Duodenal mucosa (tissue), 2 donors: Measurements from ENCODE around the gene SH3BP5L.
"Not testable (repeated sequence)": the region's sequence is repeated elsewhere in the genome, so short reads cannot be mapped to it uniquely, and the experiment has no call there.

Experiments
- H3K27ac ChIP-seq: one replicate; pipeline ENCODE4 v1.7.0; 2013; ENCODE audit warnings: low read depth, low read length
- H3K27me3 ChIP-seq, 2 donors: one replicate each; pipeline ENCODE4 v1.7.0; 2013; ENCODE audit warnings: low read length in 2 of 2, control low read depth in 1 of 2; ENCODE audit not compliant: insufficient read depth in 2 of 2, control insufficient read depth in 1 of 2
- H3K36me3 ChIP-seq, 2 donors: one replicate each; pipeline ENCODE4 v1.7.0; 2013; ENCODE audit warnings: low read length in 2 of 2, control low read depth in 1 of 2; ENCODE audit not compliant: insufficient read depth in 2 of 2, control insufficient read depth in 1 of 2
- H3K4me1 ChIP-seq, 2 donors: one replicate each; pipeline ENCODE4 v1.7.0; 2013; ENCODE audit warnings: low read length in 2 of 2, control low read depth in 1 of 2; ENCODE audit not compliant: insufficient read depth in 2 of 2, control insufficient read depth in 1 of 2
- H3K4me3 ChIP-seq, 2 donors: one replicate each; pipeline ENCODE4 v1.7.0; 2013; ENCODE audit warnings: low read length in 2 of 2, low read depth in 1 of 2
- H3K9ac ChIP-seq, 2 donors: one replicate each; pipeline ENCODE4 v1.7.0; 2013; ENCODE audit warnings: low read length in 2 of 2, low read depth in 1 of 2
- H3K9me3 ChIP-seq, 2 donors: one replicate each; pipeline ENCODE4 v1.7.0; 2013; ENCODE audit warnings: low read length in 2 of 2, control low read depth in 1 of 2; ENCODE audit not compliant: control insufficient read depth in 1 of 2

Gene SH3BP5L

DNA sequence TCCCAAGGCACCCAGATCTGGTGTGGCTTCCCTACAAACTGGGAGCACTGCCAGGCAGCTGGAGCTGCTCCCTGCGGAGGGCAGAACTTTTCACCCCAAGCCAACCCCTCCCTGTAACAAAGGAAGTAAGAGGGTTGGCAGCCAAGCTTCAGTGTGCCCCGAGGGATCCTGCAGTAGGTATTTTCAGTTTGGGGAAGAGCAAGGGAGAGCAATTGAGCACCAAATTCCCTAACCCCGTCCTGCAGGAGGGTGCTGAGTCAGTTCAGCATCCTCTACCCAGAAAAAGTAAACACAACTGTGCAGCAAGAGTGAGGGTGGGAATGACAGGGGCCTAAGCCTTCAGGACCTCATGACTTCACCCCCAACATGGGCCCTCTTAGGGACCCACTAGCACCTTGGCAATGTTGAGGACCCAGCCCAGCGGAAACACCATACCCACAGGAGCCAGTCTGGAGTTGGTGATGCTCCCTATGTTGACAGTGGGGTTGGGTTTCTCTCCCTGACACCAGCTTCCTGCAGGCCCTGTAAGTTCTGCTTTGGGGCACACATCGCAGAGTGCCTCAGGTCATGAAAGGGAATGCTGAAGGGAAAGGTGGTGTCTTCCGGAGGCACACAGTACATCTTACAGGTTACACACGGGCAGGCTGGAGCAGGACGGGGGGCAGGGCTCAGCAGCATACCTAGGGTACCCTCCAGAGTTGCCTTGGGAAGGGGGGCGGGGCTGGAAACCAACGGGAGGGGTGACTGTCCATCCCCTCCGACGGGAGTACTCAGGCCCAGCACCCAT is 14.8 kb downstream of the SH3BP5L start:
- Histone ChIP-seq H3K27me3 (no peaks in the 10 kb centered on the region), H3K9ac (no peak overlapping the region), H3K4me3 (no peak overlapping the region), H3K27ac (no peak overlapping the region), H3K36me3 (peaks cover 27 to 52% of the 10 kb centered on the region in 2 donors), H3K4me1 (peaks cover 22% of the 10 kb centered on the region in 2 donors), H3K9me3 (no peaks in the 10 kb centered on the region)

DNA sequence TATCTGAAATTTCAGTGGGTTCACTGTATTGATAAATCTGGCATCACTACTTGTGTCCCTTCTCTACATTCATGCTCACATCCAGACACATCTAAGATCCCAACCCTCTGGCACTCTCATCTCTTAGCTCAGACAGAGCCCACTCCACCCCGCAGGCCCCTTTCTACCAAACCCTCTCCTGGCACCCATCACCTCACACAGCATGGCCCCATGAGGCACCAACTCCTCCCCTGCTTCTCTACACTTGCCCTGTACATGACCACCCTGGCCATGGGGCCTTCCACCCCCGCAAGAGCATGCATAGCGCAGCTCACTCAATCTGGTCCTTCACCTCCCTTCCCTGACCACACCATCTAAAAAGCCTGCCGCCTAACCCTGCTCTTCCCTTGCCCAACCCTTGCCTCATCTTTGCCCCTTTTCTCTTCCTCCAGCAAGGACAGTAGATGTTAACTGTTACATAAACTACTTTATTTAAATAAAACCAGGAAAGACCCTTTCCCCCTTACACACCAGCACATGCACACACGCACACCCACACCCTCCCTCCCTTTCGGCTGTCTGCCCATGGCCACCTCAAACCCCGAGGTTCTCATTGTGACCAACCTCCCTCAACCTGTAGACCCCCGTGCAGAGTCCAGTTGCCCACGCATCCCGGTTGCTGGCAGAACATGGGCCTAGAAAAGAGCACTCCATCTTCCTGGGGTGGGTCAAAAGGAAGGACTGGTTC is 15.6 kb downstream of the SH3BP5L start:
- Histone ChIP-seq H3K36me3 (peaks cover 21 to 44% of the 10 kb centered on the region in 2 donors), H3K27me3 (no peaks in the 10 kb centered on the region), H3K9ac (no peak overlapping the region), H3K9me3 (no peaks in the 10 kb centered on the region), H3K4me3 (no peak overlapping the region), H3K27ac (no peak overlapping the region), H3K4me1 (peaks cover 29 to 30% of the 10 kb centered on the region in 2 donors)

DNA sequence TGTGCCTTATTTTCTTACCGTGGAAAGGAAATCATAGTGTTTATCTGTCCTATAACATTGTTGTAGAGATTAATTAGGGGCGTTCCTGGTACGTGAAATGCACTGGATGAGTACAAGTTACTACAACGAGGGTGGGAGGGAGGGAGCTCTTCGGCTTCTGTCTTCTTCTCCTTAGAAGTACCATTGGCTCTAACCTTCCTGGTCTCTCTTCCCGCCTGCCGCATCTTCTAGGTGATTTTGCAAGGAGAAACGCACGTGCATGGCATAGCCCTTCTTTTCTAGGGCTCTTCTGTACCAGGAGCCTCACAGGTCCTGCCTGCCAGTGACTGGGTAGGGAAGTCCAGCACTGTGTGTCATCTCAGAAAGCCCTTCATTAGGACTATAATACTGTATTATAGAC is 16.8 kb downstream of the SH3BP5L start:
- H3K27me3 ChIP-seq: no peaks in the 10 kb centered on the region
- peaks cover 11 to 31% of the 10 kb centered on the region in 2 donors for H3K36me3 ChIP-seq
- no peak overlapping the region for H3K27ac ChIP-seq
- no peaks in the 10 kb centered on the region for H3K9me3 ChIP-seq
- no peak overlapping the region for H3K9ac ChIP-seq
- peaks cover 40% of the 10 kb centered on the region in 2 donors for H3K4me1 ChIP-seq
- no peak overlapping the region for H3K4me3 ChIP-seq

DNA sequence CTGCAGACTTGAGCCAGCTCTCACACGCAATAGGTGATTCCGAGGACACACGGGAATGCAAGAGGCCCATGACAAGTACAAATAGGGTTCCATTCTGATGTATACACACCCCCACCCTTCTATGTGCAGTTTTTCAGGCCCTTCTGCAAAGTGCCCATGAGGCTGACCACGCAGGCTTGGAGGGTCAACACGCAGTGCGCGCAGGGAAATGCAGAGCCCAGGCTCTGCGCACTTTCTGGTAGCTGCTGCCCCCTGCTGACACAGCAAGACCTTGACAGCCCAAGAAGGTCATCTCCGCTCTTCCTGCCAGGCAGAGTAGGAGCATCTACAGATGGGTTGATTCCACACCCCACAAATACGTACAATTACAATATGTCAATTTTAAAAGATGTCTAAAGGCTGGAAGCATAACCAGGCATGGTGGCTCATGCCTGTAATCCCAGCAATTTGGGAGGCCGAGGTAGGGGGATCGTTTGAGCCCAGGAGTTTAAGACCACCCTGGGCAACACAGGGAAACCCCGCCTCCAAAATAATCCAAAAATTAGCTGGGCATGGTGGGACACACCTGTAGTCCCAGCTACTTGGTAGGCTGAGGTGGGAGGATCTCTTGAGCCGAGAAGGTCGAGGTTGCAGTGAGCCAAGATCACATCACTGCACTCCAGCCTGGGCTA is 18.5 kb downstream of the SH3BP5L start:
- Histone ChIP-seq H3K9me3 (no peaks in the 10 kb centered on the region), H3K4me3 (no peak overlapping the region), H3K27ac (no peak overlapping the region), H3K27me3 (no peaks in the 10 kb centered on the region), H3K36me3 (peaks cover 4 to 14% of the 10 kb centered on the region in 2 donors), H3K9ac (no peak overlapping the region), H3K4me1 (peaks cover 44 to 45% of the 10 kb centered on the region in 2 donors)

DNA sequence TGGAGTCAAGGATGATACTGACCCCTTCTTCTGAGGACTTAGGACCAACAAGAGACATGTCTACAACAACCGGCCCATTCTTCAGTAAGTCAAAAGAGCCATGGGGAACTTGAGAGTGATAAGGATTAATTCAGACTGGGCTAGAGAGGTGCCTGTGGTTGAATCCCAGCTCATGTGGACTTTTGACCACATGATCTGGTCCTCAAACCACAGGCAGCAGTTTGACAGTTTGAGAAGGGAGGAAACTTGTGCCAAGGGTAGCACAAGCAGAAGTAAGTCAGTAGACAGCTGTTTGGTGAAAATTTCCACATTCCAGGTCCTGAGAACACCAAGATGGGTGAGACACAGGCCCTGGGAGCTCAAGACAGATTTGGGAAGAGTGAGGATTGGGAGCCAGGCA is 19.8 kb downstream of the SH3BP5L start:
- Histone ChIP-seq H3K27ac (no peak overlapping the region), H3K9me3 (no peaks in the 10 kb centered on the region), H3K4me3 (no peak overlapping the region)

DNA sequence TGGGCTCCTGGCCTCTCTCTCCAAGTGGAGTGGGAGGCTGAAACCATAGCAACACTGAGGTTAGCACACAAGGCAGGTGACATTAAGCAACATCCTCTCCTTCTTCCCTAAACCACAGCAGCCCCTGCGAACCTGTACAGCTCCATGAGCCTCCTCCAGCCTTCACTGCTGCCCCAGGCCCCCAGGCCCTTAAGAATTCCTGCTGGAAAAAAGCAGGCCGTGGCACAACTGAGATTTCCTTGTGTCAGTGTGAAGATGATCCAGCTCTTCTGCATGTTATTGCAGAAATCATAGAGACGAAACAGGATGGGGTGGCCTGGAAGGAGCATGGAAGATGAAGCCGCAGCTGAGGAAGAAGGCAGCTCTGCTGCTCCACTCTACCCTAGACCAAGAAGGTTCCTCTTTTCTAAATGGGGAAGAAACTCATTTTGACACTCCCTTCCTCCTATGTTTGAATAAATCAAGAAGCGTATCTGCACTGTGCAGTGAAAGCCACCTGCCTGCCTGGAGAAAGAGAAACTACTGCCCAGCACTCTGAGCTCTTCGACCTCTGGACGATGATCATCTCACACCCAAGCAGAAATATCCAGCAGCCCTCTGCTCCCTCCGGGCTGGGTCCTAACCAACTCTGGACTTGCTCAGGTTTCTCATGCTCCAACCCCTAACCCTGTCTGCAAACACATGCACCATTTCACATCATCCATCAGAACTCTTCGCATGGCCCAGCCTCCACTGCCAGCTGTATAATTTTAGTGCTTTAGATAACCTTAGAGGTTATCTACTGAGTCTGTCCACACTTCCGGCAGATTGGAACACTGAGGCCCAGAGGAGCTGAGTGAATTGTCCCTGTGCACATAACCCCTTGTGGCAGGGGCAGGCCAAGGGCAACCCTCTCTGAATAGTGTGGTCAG is 20.7 kb downstream of the SH3BP5L start:
- Histone ChIP-seq H3K36me3 (no peaks in the 10 kb centered on the region), H3K27ac (no peak overlapping the region), H3K4me3 (peak overlapping the region; percentile 34 to 35), H3K27me3 (no peaks in the 10 kb centered on the region), H3K9me3 (no peaks in the 10 kb centered on the region), H3K4me1 (peaks cover 35 to 37% of the 10 kb centered on the region in 2 donors), H3K9ac (no peak overlapping the region)

More for the DNA sequence above, 19.8 kb downstream of the SH3BP5L start:
- Histone ChIP-seq H3K4me1 (peaks cover 41 to 44% of the 10 kb centered on the region in 2 donors), H3K27me3 (no peaks in the 10 kb centered on the region), H3K9ac (no peak overlapping the region), H3K36me3 (peaks cover under 1 to 3% of the 10 kb centered on the region in 2 donors)

DNA sequence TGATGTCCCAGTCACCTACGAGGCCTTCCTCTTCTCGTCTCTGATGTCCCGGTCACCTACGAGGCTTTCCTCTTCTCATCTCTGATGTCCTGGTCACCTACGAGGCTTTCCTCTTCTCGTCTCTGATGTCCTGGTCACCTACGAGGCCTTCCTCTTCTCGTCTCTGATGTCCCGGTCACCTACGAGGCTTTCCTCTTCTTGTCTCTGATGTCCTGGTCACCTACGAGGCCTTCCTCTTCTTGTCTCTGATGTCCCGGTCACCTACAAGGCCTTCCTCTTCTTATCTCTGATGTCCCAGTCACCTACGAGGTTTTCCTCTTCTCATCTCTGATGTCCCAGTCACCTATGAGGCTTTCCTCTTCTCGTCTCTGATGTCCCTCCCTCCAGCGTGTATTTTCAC is 22.2 kb downstream of the SH3BP5L start:
- not testable (repeated sequence) for H3K36me3 ChIP-seq, H3K27ac ChIP-seq, H3K27me3 ChIP-seq

DNA sequence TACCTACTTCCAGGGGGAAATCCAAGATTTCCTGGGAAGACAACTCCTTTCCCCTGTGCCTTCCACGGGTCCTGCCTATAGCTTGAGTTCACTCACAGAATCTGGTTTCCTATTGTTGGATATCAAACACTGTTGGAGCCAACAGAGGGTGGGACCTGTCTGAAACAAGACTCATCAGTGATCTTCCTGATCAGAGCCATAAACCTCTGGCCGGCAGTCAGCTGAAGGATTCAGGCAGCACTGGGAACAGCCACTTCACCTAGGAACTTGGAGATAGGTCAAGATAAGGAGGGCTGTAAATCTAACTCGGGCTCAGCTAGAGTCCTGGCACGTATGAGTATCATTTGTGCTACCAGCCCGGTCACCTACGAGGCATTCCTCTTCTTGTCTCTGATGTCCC is 23.3 kb downstream of the SH3BP5L start:
- no peak overlapping the region for H3K9ac ChIP-seq
- H3K27ac ChIP-seq: no peak overlapping the region
- peaks cover 35 to 37% of the 10 kb centered on the region in 2 donors for H3K4me1 ChIP-seq
- H3K9me3 ChIP-seq: no peaks in the 10 kb centered on the region
- H3K27me3 ChIP-seq: no peaks in the 10 kb centered on the region
- H3K4me3 ChIP-seq: no peak overlapping the region
- no peaks in the 10 kb centered on the region for H3K36me3 ChIP-seq

More for the DNA sequence above, 22.2 kb downstream of the SH3BP5L start:
- not testable (repeated sequence) for H3K9me3 ChIP-seq, H3K9ac ChIP-seq, H3K4me3 ChIP-seq
- peaks cover 35 to 37% of the 10 kb centered on the region in 2 donors for H3K4me1 ChIP-seq

DNA sequence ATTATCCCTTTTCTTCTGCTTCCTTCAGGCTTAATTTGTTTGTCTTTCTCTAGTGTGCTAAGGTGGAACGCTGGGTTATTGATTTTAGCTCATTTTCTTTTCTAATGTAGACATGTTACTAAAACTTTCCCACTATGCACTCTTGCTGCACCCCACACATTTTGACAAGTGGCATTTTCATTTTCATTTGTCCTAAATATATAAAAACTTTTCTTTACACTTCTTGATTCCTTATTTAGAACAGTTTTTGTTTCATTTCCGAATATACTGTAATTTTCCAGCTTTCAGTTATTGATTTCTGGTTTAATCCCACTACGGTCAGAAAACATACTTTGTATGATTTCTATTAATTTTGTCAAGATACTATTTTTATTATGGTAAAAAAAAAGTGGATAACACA is 25.3 kb downstream of the SH3BP5L start:
- Histone ChIP-seq H3K36me3 (no peaks in the 10 kb centered on the region), H3K9me3 (no peaks in the 10 kb centered on the region), H3K4me1 (peaks cover 20 to 21% of the 10 kb centered on the region in 2 donors), H3K9ac (no peak overlapping the region), H3K4me3 (no peak overlapping the region), H3K27me3 (no peaks in the 10 kb centered on the region), H3K27ac (no peak overlapping the region)
